GM23338 (cell line): Measurements from ENCODE around the gene SEL1L3. TPM values are rescaled to one million over a fixed set of nuclear protein-coding genes. Genes with fewer than 3 reads are reported as not detected.

Experiments used
- ATAC-seq: fragments of 200-7000 bp; cut with Tn5 transposase; 3 replicates; pipeline ENCODE4 v1.9.1; 2020
- DNase-seq: peaks from one replicate; pipeline ENCODE4 v3.0.0-alpha.2; 2015; ENCODE audit warnings: low spot score
- H2AFZ ChIP-seq: fragments of 200-600 bp; sonication (generic); 2 replicates; pipeline ENCODE4 v1.8.0; 2016; ENCODE audit warnings: antibody characterized with exemption, mild to moderate bottlenecking, moderate library complexity
- H3F3A ChIP-seq: fragments of 200-600 bp; sonication (generic); replicated peaks from 2 replicates; pipeline ENCODE4 v1.8.0; 2017; ENCODE audit warnings: antibody characterized with exemption, mixed run types, low read depth
- H3K27ac ChIP-seq: fragments of 200-600 bp; sonication (generic); 2 replicates; pipeline ENCODE4 v1.6.1; 2016; ENCODE audit warnings: low read depth
- H3K27me3 ChIP-seq: fragments of 200-600 bp; sonication (generic); 2 replicates; pipeline ENCODE4 v1.8.0; 2016; ENCODE audit warnings: mild to moderate bottlenecking, mixed run types, moderate library complexity; ENCODE audit not compliant: insufficient read depth
- H3K36me3 ChIP-seq: fragments of 200-600 bp; sonication (generic); 2 replicates; pipeline ENCODE4 v1.8.0; 2016; ENCODE audit warnings: mild to moderate bottlenecking; ENCODE audit not compliant: insufficient read depth
- H3K4me1 ChIP-seq: fragments of 200-600 bp; sonication (generic); 2 replicates; pipeline ENCODE4 v1.8.0; 2016; ENCODE audit warnings: mild to moderate bottlenecking, moderate library complexity; ENCODE audit not compliant: insufficient read depth
- H3K4me2 ChIP-seq: fragments of 200-600 bp; sonication (generic); 2 replicates; pipeline ENCODE4 v1.7.1; 2017; ENCODE audit warnings: mixed run types
- H3K4me3 ChIP-seq: fragments of 200-600 bp; sonication (generic); 2 replicates; pipeline ENCODE4 v1.6.1; 2016; ENCODE audit warnings: mixed run types
- H3K79me2 ChIP-seq: fragments of 200-600 bp; sonication (generic); replicated peaks from 2 replicates; pipeline ENCODE4 v1.8.0; 2017; ENCODE audit warnings: mild to moderate bottlenecking; ENCODE audit not compliant: insufficient read depth
- H3K9me2 ChIP-seq: fragments of 200-600 bp; sonication (generic); 2 replicates; pipeline ENCODE4 v1.8.0; 2017; ENCODE audit not compliant: insufficient read depth
- H4K20me1 ChIP-seq: fragments of 200-600 bp; sonication (generic); replicated peaks from 2 replicates; pipeline ENCODE4 v1.8.0; 2017; ENCODE audit warnings: mild to moderate bottlenecking; ENCODE audit not compliant: insufficient read depth
- H3K27ac Mint-ChIP-seq: 2 replicates; pipeline ENCODE4 v1.8.0; 2020; ENCODE audit warnings: inconsistent platforms, mild to moderate bottlenecking, moderate library complexity, mixed read lengths
- H3K27me3 Mint-ChIP-seq: 3 replicates; pipeline ENCODE4 v1.8.0; 2022; ENCODE audit warnings: low read depth, mild to moderate bottlenecking, moderate library complexity, mixed read lengths, inconsistent platforms; ENCODE audit not compliant: insufficient read depth, poor library complexity
- H3K36me3 Mint-ChIP-seq: 3 replicates; pipeline ENCODE4 v1.8.0; 2021; ENCODE audit warnings: low read depth, mild to moderate bottlenecking, inconsistent platforms, moderate library complexity, mixed read lengths
- H3K4me1 Mint-ChIP-seq: 3 replicates; pipeline ENCODE4 v1.8.0; 2020; ENCODE audit warnings: mild to moderate bottlenecking, inconsistent platforms, mixed read lengths
- H3K4me3 Mint-ChIP-seq: 3 replicates; pipeline ENCODE4 v1.8.0; 2021; ENCODE audit warnings: moderate library complexity, mild to moderate bottlenecking, inconsistent platforms, mixed read lengths
- H3K9me3 Mint-ChIP-seq: 3 replicates; pipeline ENCODE4 v1.8.0; 2020; ENCODE audit warnings: moderate library complexity, mild to moderate bottlenecking, inconsistent platforms, mixed read lengths
- CREB1 ChIP-seq: fragments of 250-450 bp; sonication (Bioruptor Pico); IDR thresholded peaks from 2 replicates; pipeline ENCODE4 v1.5.0; 2020; ENCODE audit warnings: low read depth, mild to moderate bottlenecking, moderate library complexity
- ETS1 ChIP-seq: IDR thresholded peaks from 2 replicates; pipeline ENCODE4 v1.6.1; 2016; ENCODE audit warnings: antibody characterized with exemption
- JUNB ChIP-seq: IDR thresholded peaks from one replicate; pipeline ENCODE4 v1.6.1; 2016; ENCODE audit warnings: antibody characterized with exemption; ENCODE audit not compliant: unreplicated experiment
- POLR2AphosphoS5 ChIP-seq: IDR thresholded peaks from 2 replicates; pipeline ENCODE4 v1.6.1; 2016; ENCODE audit warnings: antibody characterized with exemption, low read depth
- REST ChIP-seq: IDR thresholded peaks from one replicate; pipeline ENCODE4 v1.6.1; 2018; ENCODE audit warnings: antibody characterized with exemption; ENCODE audit not compliant: unreplicated experiment
- ZNF114 ChIP-seq: fragments of 250-450 bp; sonication (Bioruptor Pico); IDR thresholded peaks from 2 replicates; pipeline ENCODE4 v1.5.0; 2020; ENCODE audit warnings: mild to moderate bottlenecking, moderate library complexity
- ZNF462 ChIP-seq: fragments of 250-450 bp; sonication (Bioruptor Pico); IDR thresholded peaks from 2 replicates; pipeline ENCODE4 v1.5.0; 2020; ENCODE audit warnings: mild to moderate bottlenecking, moderate library complexity
- polyA plus RNA-seq: library from polyadenylated mRNA; unstranded; fragments of >200 nt; fragmentation: Nextera tagmentation; extraction: Ambion mirVana; gene quantifications from 2 replicates; pipeline ENCODE4 v1.2.1, GENCODE V29; 2016
- total RNA-seq: library from RNA; depleted of rRNA; stranded (reverse); fragments of >200 nt; shearing (Covaris generic); gene quantifications from 2 replicates; pipeline ENCODE4 v1.2.3, GENCODE V29; 2014

The SEL1L3 gene
- total and polyA plus RNA-seq, 2 experiments from 2014 or later: 17.1 to 61.7 TPM

GRCh38 chr4:25743971-25744370 is 118.8 kb downstream of the SEL1L3 start:
- Mint-ChIP-seq H3K27ac (no peak overlapping the region), H3K4me1 (no peaks in the 10 kb centered on the region)
- H4K20me1 ChIP-seq: no peaks in the 10 kb centered on the region; the same call in 1 of the 2 replicates

More at GRCh38 chr4:25743971-25744370, 118.8 kb downstream of the SEL1L3 start:
- Mint-ChIP-seq H3K4me3 (no peak overlapping the region), H3K9me3 (no peaks in the 10 kb centered on the region), H3K36me3 (no peaks in the 10 kb centered on the region), H3K27me3 (peaks cover 3% of the 10 kb centered on the region)
- Histone ChIP-seq H3K79me2 (no peaks in the 10 kb centered on the region), H2AFZ (no peak overlapping the region), H3K4me2 (no peak overlapping the region), H3K9me2 (no peaks in the 10 kb centered on the region), H3F3A (no peaks in the 10 kb centered on the region), H3K4me3 (no peak overlapping the region), H3K27me3 (no peaks in the 10 kb centered on the region), H3K27ac (no peak overlapping the region), H3K4me1 (no peaks in the 10 kb centered on the region), H3K36me3 (no peaks in the 10 kb centered on the region)
- DNase-seq: no peak
- ATAC-seq: no peak
- no peak for TF ChIP-seq POLR2AphosphoS5
- no peak for TF ChIP-seq ZNF114 (CRISPR knock-in tag)
- TF ChIP-seq ETS1: no peak
- no peak for TF ChIP-seq JUNB
- TF ChIP-seq CREB1 (CRISPR knock-in tag): no peak
- TF ChIP-seq REST: no peak
- TF ChIP-seq ZNF462 (CRISPR knock-in tag): no peak
